Stomach (tissue), 9 donors: Measurements from ENCODE around the gene LRRC71. TPM values are rescaled to one million over a fixed set of nuclear protein-coding genes. Genes with fewer than 3 reads are reported as not detected.

Experiments
- DNase-seq, 2 donors: peaks; one replicate each; pipeline versions ENCODE4 v3.0.0 to v3.0.0-alpha.2; 2013 to 2019
- H3K27ac ChIP-seq, 5 donors: fragments of 200-600 bp in 4 of 5; sonication (generic) in 4 of 5; one replicate each; pipeline ENCODE4 v1.5.1; 2013 to 2019; ENCODE audit warnings: mild to moderate bottlenecking in 1 of 5, moderate library complexity in 1 of 5
- H3K27me3 ChIP-seq, 3 donors: fragments of 200-600 bp; sonication (generic); one replicate each; pipeline ENCODE4 v1.5.1; 2017 to 2019; ENCODE audit warnings: mixed run types in 1 of 3
- H3K36me3 ChIP-seq, 4 donors: fragments of 200-600 bp; sonication (generic); 1 replicate in 3 of 4; 2 replicates in 1 of 4; pipeline ENCODE4 v1.5.1; 2016 to 2019
- H3K4me1 ChIP-seq, 4 donors: fragments of 200-600 bp; sonication (generic); one replicate each; pipeline ENCODE4 v1.5.1; 2016 to 2019
- H3K4me3 ChIP-seq, 4 donors: fragments of 200-600 bp; sonication (generic) in 3 of 4; one replicate each; pipeline ENCODE4 v1.5.1; 2016 to 2019; ENCODE audit warnings: mild to moderate bottlenecking in 1 of 4
- H3K9me3 ChIP-seq, 4 donors: fragments of 200-600 bp; sonication (generic); one replicate each; pipeline ENCODE4 v1.5.1; 2016 to 2019
- EP300 ChIP-seq: sonication (generic); formaldehyde crosslinking; IDR thresholded peaks from one replicate; pipeline ENCODE4 v1.6.1; 2017; ENCODE audit warnings: antibody characterized with exemption
- POLR2A ChIP-seq, 4 donors: fragments of 450-650 bp; IDR thresholded peaks; one replicate each; pipeline ENCODE4 v1.6.1; 2016; ENCODE audit warnings: antibody characterized with exemption in 4 of 4, control low read depth in 2 of 4, mild to moderate bottlenecking in 1 of 4, moderate library complexity in 1 of 4
- POLR2AphosphoS5 ChIP-seq, 3 donors: sonication (generic); formaldehyde crosslinking; IDR thresholded peaks; one replicate each; pipeline ENCODE4 v1.6.1; 2016; ENCODE audit warnings: antibody characterized with exemption in 3 of 3
- WGBS, 5 donors: extraction: QIAGEN DNeasy Blood & Tissue Kit in 3 of 5; methylation state at CpG; one replicate each; pipeline versions ENCODE4 v1.1.5 to v1.1.7; 2013 to 2018; 5-methylcytosine and 5-hydroxymethylcytosine counted together
- intact Hi-C: fragments of 100-400 bp; cut with DNase I; formaldehyde crosslinking; loops from one replicate; pipeline ENCODE4 v1.15.1; 2023; ENCODE audit warnings: low total_unique reads
- polyA plus RNA-seq, 3 donors: library from polyadenylated mRNA; stranded (reverse); fragments of 200-250 nt; gene quantifications; one replicate each; pipeline ENCODE4 v1.2.3, GENCODE V29; 2013
- total RNA-seq, 5 donors: library from RNA; depleted of rRNA; stranded (reverse); fragments of >200 nt; gene quantifications; one replicate each; pipeline versions ENCODE4 v1.1.0 to v1.2.3, GENCODE V29; 2014 to 2016
- TF ChIP-seq, protein P1 (sequence below), 7 experiments: fragments of 450-650 bp in 4 of 7; fragments of 200-600 bp in 3 of 7; sonication (generic) in 3 of 7; IDR thresholded peaks; one replicate each; pipeline ENCODE4 v1.5.1; 2016 to 2019; ENCODE audit warnings: antibody characterized with exemption in 7 of 7, control low read depth in 2 of 7, mild to moderate bottlenecking in 1 of 7
- donor health status: healthy with polysubstance abuse.
- donor health status: Bipolar disorder and iron deficiency.
- donor health status: healthy.

The LRRC71 gene
- total and polyA plus RNA-seq, 8 donors: 0.61 to 2.2 TPM; not detected in 6

GRCh38 chr1:156927215-156928042 lies 7.0 kb downstream of the LRRC71 start:
- Histone ChIP-seq H3K36me3 (no peaks in the 10 kb centered on the region), H3K4me3 (peak overlapping the region; percentile 22 to 47 (median 29)), H3K27me3 (peaks cover 15 to 82% (median 70%) of the 10 kb centered on the region in 3 donors), H3K27ac (no peak overlapping the region), H3K4me1 (peaks cover 19 to 42% (median 31%) of the 10 kb centered on the region in 4 donors), H3K9me3 (no peaks in the 10 kb centered on the region)
- intact Hi-C loops: loop anchor here (10.0 kb wide), 1 partner anchor 147 kb away; no protein-coding TSS in a partner anchor
- 4 to 8% (median 6%) methylated on average over 44 to 64 of the region's 64 CpGs for WGBS, 5 donors
- DNase-seq: peak; percentile 75 to 90
- TF ChIP-seq, protein P1, sequence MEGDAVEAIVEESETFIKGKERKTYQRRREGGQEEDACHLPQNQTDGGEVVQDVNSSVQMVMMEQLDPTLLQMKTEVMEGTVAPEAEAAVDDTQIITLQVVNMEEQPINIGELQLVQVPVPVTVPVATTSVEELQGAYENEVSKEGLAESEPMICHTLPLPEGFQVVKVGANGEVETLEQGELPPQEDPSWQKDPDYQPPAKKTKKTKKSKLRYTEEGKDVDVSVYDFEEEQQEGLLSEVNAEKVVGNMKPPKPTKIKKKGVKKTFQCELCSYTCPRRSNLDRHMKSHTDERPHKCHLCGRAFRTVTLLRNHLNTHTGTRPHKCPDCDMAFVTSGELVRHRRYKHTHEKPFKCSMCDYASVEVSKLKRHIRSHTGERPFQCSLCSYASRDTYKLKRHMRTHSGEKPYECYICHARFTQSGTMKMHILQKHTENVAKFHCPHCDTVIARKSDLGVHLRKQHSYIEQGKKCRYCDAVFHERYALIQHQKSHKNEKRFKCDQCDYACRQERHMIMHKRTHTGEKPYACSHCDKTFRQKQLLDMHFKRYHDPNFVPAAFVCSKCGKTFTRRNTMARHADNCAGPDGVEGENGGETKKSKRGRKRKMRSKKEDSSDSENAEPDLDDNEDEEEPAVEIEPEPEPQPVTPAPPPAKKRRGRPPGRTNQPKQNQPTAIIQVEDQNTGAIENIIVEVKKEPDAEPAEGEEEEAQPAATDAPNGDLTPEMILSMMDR (IDR thresholded peaks at IDR 0.05): peak in 5 of 7 experiments; percentile 28 to 55 (median 48)
- TF ChIP-seq EP300: no peak

- TF ChIP-seq POLR2A (IDR thresholded peaks at IDR 0.05): no peak
- TF ChIP-seq, protein P1 (IDR thresholded peaks at IDR 0.05): peak in 2 of 7 experiments; percentile 1
- intact Hi-C loops: loop anchor here (10.0 kb wide), 1 partner anchor 147 kb away; no protein-coding TSS in a partner anchor
- Histone ChIP-seq H3K4me3 (peak overlapping the region in 3 of 4 donors; percentile 28 to 47 (median 30)), H3K36me3 (no peaks in the 10 kb centered on the region), H3K4me1 (peaks cover 19 to 39% (median 31%) of the 10 kb centered on the region in 4 donors), H3K9me3 (no peaks in the 10 kb centered on the region), H3K27me3 (peaks cover 9 to 75% (median 63%) of the 10 kb centered on the region in 3 donors), H3K27ac (no peak overlapping the region)
- 8 to 11% (median 10%) methylated on average over 4 of the region's 4 CpGs for WGBS, 5 donors
- DNase-seq: no peak
Observed at GRCh38 chr1:156928043-156928602, 7.7 kb downstream of the LRRC71 start.

- Histone ChIP-seq H3K4me3 (no peak overlapping the region), H3K4me1 (peaks cover 9 to 26% (median 19%) of the 10 kb centered on the region in 4 donors), H3K27ac (no peak overlapping the region), H3K9me3 (no peaks in the 10 kb centered on the region), H3K36me3 (peaks cover 0 to 3% (median 0%) of the 10 kb centered on the region in 4 donors), H3K27me3 (peaks cover 9 to 59% (median 47%) of the 10 kb centered on the region in 3 donors)
- intact Hi-C loops: loop anchor here (10.0 kb wide), 1 partner anchor 145 kb away; no protein-coding TSS in a partner anchor
- TF ChIP-seq POLR2AphosphoS5 (IDR thresholded peaks at IDR 0.05) (no peak), POLR2A (IDR thresholded peaks at IDR 0.05) (no peak), EP300 (no peak)
- TF ChIP-seq, protein P1 (IDR thresholded peaks at IDR 0.05): no peak
- DNase-seq: no peak
- WGBS, 5 donors: 49 to 69% (median 66%) methylated on average over 5 to 6 of the region's 6 CpGs
Observed at GRCh38 chr1:156929596-156930238, 9.3 kb downstream of the LRRC71 start.

DNA sequence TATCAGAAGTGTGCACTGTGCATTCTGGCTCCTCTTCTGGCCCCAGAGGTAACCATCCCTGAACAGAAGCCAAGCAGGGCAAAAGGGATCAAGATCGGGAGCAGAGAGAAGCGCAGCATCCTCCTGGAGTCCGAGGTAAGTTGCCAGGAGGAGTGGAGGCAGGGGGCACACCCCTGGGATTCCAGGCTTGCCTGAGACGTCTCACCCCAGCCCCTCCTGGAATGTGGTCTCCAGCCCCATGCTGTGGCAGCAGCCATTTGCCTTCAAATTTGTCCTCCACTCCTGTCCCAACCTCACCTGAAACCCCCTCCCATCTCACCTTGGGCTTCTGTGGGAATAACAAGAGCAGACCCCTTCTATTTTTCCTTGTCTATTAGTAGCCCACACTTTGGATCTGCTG lies 10.1 kb downstream of the LRRC71 start:
- 40 to 73% (median 52%) methylated on average over 4 of the region's 4 CpGs for WGBS, 5 donors
- no peak for DNase-seq
- TF ChIP-seq POLR2A (IDR thresholded peaks at IDR 0.05) (no peak), EP300 (no peak), POLR2AphosphoS5 (IDR thresholded peaks at IDR 0.05) (no peak)
- TF ChIP-seq, protein P1 (IDR thresholded peaks at IDR 0.05): no peak
- no peak overlapping the region for H3K4me3 ChIP-seq
- peaks cover 0 to 11% (median 7%) of the 10 kb centered on the region in 4 donors for H3K36me3 ChIP-seq
- H3K9me3 ChIP-seq: no peaks in the 10 kb centered on the region
- H3K27ac ChIP-seq: no peak overlapping the region
- H3K4me1 ChIP-seq: peaks cover 9 to 26% (median 19%) of the 10 kb centered on the region in 4 donors
- intact Hi-C loops: no loop called here
- H3K27me3 ChIP-seq: peaks cover 9 to 52% (median 39%) of the 10 kb centered on the region in 3 donors
